GM12872 (cell line): ENCODE data around the gene DUOX2.
A peak's percentile ranks its signal among the peaks of the same experiment; 100 is the strongest.

Source experiments
- CTCF ChIP-seq: IDR thresholded peaks from 3 replicates; pipeline ENCODE4 v1.5.1; 2011; ENCODE audit warnings: low read depth, mild to moderate bottlenecking, low read length, moderate library complexity; ENCODE audit not compliant: insufficient read depth

DUOX2 gene

GRCh38 chr15:45121020-45121419 is 7.0 kb upstream of the DUOX2 start:
- TF ChIP-seq CTCF, result no peak

- no peak for TF ChIP-seq CTCF
Observed at GRCh38 chr15:45120081-45120972, 6.4 kb upstream of the DUOX2 start.

GRCh38 chr15:45118996-45119395 is 5.0 kb upstream of the DUOX2 start:
- TF ChIP-seq CTCF, result no peak

- TF ChIP-seq CTCF, result peak; percentile 100
Observed at GRCh38 chr15:45118131-45118588, 4.2 kb upstream of the DUOX2 start.

- TF ChIP-seq CTCF, result no peak
Observed at GRCh38 chr15:45117308-45118130, 3.5 kb upstream of the DUOX2 start.

GRCh38 chr15:45116482-45117307 is 2.7 kb upstream of the DUOX2 start:
- TF ChIP-seq CTCF, result no peak
